ENCODE results near the gene CPT1A. TPM values are rescaled to one million over a fixed set of nuclear protein-coding genes. Genes with fewer than 3 reads are reported as not detected.
A peak's percentile ranks its signal among the peaks of the same experiment; 100 is the strongest.

CPT1A gene
- total RNA-seq, 2 donors from 2014 or later, result 33.3 to 55.2 TPM

DNA sequence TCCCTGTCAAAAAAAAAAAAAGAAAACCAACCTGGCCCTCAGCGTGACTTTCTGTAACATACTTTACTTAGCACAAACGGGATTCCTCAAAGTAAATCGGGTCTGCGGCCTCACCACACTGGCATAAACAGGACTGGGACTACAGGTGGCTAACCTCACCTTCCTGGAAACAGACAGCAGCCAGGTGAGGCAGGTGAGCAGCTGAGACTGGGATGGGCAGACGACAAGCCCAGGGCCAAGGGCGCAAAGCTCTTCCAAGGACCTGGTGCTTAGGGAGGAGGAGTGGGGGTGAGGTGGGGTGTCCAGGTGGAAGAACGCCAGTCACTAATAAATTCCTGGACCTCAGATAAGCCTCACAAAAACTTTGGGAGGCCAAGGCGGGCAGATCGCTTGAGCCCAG lies 15.0 kb downstream of the CPT1A start:
- Histone ChIP-seq H3K27me3 (replicated peaks; ENCODE audit: insufficient read depth) (no peaks in the 10 kb centered on the region), H3K4me3 (no peak overlapping the region), H3K9me3 (no peaks in the 10 kb centered on the region), H3K27ac (no peak overlapping the region), H3K4me1 (replicated peaks) (peaks cover 2% of the 10 kb centered on the region), H3K36me3 (no peaks in the 10 kb centered on the region)
- TF ChIP-seq CTCF (IDR thresholded peaks at IDR 0.05) (no peak), POLR2A (IDR thresholded peaks at IDR 0.05) (no peak), POLR2AphosphoS5 (IDR thresholded peaks at IDR 0.05) (no peak)
- intact Hi-C loops (cut with DNase I), result no loop called here
- no peak for DNase-seq (ENCODE audit: low spot score)
- 90% methylated on average over 9 of the region's 9 CpGs for WGBS

DNA sequence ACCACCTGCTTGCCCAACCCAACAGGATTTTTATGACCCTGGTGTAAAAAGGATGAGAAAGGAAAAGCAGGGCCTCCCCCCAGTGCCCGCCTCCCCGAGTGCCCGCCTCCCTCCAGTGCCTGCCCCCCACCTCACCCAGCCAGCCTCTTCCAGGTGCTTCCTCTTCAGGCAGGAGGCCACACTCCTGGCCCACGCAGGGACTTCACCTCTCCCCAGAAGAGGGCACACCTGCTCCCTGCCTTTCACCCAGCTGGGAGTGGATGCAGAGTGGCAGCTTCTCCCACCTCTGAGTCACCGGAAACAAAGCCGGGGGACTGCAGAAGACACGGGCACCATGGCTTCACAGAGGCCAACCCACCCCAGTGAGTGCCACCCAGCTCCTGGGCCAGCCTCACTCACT lies 16.1 kb downstream of the CPT1A start:
- intact Hi-C loops (cut with DNase I), result no loop called here

GRCh38 chr11:68822546-68822945 lies 19.2 kb downstream of the CPT1A start:
- 98% methylated on average over 5 of the region's 5 CpGs for WGBS
- H3K27ac ChIP-seq, result no peak overlapping the region
- no peak for DNase-seq (ENCODE audit: low spot score)
- no peaks in the 10 kb centered on the region for H3K36me3 ChIP-seq
- no peaks in the 10 kb centered on the region for H3K9me3 ChIP-seq
- no peak for TF ChIP-seq POLR2A (IDR thresholded peaks at IDR 0.05)
- TF ChIP-seq CTCF (IDR thresholded peaks at IDR 0.05), result no peak
- TF ChIP-seq POLR2AphosphoS5 (IDR thresholded peaks at IDR 0.05), result no peak
- H3K27me3 ChIP-seq (replicated peaks; ENCODE audit: insufficient read depth), result no peaks in the 10 kb centered on the region
- intact Hi-C loops (cut with DNase I), result no loop called here
- H3K4me3 ChIP-seq, result no peak overlapping the region
- H3K4me1 ChIP-seq (replicated peaks), result no peaks in the 10 kb centered on the region

More for the DNA sequence above, 16.1 kb downstream of the CPT1A start:
- no peak for DNase-seq (ENCODE audit: low spot score)
- no peak overlapping the region for H3K4me3 ChIP-seq
- no peaks in the 10 kb centered on the region for H3K9me3 ChIP-seq
- 38% methylated on average over 7 of the region's 7 CpGs for WGBS
- no peaks in the 10 kb centered on the region for H3K36me3 ChIP-seq
- TF ChIP-seq POLR2A (IDR thresholded peaks at IDR 0.05) (no peak), POLR2AphosphoS5 (IDR thresholded peaks at IDR 0.05) (no peak), CTCF (IDR thresholded peaks at IDR 0.05) (peak in 1 of 4 experiments; percentile 40)
- no peak overlapping the region for H3K27ac ChIP-seq
- H3K4me1 ChIP-seq (replicated peaks), result no peaks in the 10 kb centered on the region
- no peaks in the 10 kb centered on the region for H3K27me3 ChIP-seq (replicated peaks; ENCODE audit: insufficient read depth)

GRCh38 chr11:68821670-68822069 lies 20.0 kb downstream of the CPT1A start:
- Histone ChIP-seq H3K27ac (no peak overlapping the region), H3K27me3 (replicated peaks; ENCODE audit: insufficient read depth) (no peaks in the 10 kb centered on the region), H3K36me3 (no peaks in the 10 kb centered on the region), H3K9me3 (no peaks in the 10 kb centered on the region), H3K4me3 (no peak overlapping the region), H3K4me1 (replicated peaks) (no peaks in the 10 kb centered on the region)
- 60% methylated on average over 4 of the region's 4 CpGs for WGBS
- no peak for DNase-seq (ENCODE audit: low spot score)
- no peak for TF ChIP-seq POLR2A (IDR thresholded peaks at IDR 0.05)
- no peak for TF ChIP-seq CTCF (IDR thresholded peaks at IDR 0.05)
- no peak for TF ChIP-seq POLR2AphosphoS5 (IDR thresholded peaks at IDR 0.05)
- intact Hi-C loops (cut with DNase I), result no loop called here

- WGBS, result 51% methylated on average over 10 of the region's 10 CpGs
- intact Hi-C loops (cut with DNase I), result no loop called here
- H3K4me1 ChIP-seq (replicated peaks), result no peaks in the 10 kb centered on the region
- H3K27me3 ChIP-seq (replicated peaks; ENCODE audit: insufficient read depth), result no peaks in the 10 kb centered on the region
- H3K27ac ChIP-seq, result no peak overlapping the region
- H3K9me3 ChIP-seq, result no peaks in the 10 kb centered on the region
- H3K4me3 ChIP-seq, result no peak overlapping the region
- DNase-seq (ENCODE audit: low spot score), result no peak
- no peaks in the 10 kb centered on the region for H3K36me3 ChIP-seq
- TF ChIP-seq POLR2AphosphoS5 (IDR thresholded peaks at IDR 0.05) (no peak), POLR2A (IDR thresholded peaks at IDR 0.05) (no peak), CTCF (IDR thresholded peaks at IDR 0.05) (no peak)
Measured at GRCh38 chr11:68819362-68819761, 22.4 kb downstream of the CPT1A start.

Measured in prostate gland (tissue), 2 donors.